Stimulated activated CD4-positive, alpha-beta T cell treated with anti-CD3 and anti-CD28 coated beads, Interleukin-4, amount 100 ng/mL, for 4 hours (primary cell): Measurements from ENCODE around the gene IRF8.
A peak's percentile ranks its signal among the peaks of the same experiment; 100 is the strongest.
"Not testable (repeated sequence)": the region's sequence is repeated elsewhere in the genome, so short reads cannot be mapped to it uniquely, and the experiment has no call there.

Experiments used
- DNase-seq, 2 experiments: peaks; one replicate each; pipeline ENCODE4 v3.0.0-alpha.2; 2020

Gene IRF8

DNA sequence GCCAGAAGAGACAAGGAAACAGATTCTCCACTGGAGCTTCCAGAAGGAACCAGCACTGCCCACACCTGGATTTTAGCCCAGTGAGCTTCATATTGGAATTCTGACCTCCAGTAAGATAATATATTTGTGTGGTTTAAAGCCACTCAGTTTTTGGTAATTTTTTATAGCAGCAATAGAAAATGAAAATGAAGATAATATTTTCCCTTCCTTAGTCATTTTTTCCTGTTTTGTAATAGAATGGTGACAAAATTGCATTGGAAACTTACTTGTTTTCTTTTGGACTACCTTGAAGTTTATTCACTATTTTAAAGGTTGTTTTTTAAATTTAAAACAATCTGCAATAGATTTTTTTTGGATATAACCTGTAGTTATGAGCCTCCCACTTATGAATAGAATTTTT is 29.8 kb upstream of the IRF8 start:
- no peak for DNase-seq

- no peak for DNase-seq
Measured at GRCh38 chr16:85869785-85870558, 29.0 kb upstream of the IRF8 start.

DNA sequence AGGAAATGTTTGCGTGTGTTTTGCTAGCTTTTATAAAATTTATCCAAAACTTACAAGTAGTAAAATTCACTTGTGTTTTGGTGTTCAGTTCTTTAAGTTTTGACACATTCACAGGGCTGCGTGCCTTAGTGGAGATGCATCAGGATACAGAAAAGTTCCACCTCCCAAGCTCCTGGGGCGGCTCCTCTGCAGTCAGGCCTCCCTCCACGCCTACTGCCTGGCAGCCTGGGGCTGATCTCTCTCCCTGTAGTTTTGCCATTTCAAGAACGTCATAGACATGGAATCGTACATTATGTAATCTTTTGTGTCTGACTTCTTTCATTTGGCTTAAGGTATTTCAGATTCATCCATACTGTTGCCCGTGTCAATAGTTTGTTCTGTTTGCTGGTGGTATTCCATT is 27.2 kb upstream of the IRF8 start:
- no peak for DNase-seq

DNA sequence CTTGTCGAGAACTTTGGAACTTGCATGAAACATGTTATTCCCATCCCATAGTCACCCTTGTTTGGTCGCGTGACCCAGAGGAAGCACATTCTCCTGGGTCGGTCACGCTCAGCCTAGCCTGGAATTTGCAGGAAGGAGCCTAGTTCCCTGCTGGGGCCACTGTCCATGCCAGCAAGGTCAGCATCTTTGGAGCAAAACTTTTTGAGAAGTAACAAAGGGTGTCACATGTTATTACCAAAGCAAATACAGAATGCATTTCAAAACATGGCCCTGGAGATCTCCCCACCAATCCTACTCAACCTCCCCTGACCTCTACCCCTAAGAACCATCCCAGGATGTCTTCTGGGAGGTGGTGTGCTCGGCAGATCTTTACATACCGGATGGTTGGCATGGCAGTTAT is 26.2 kb upstream of the IRF8 start:
- DNase-seq, result no peak

- no peak for DNase-seq
Measured at GRCh38 chr16:85873153-85873552, 25.8 kb upstream of the IRF8 start.

- not testable (repeated sequence) for DNase-seq
Measured at GRCh38 chr16:85874031-85874430, 24.9 kb upstream of the IRF8 start.

DNA sequence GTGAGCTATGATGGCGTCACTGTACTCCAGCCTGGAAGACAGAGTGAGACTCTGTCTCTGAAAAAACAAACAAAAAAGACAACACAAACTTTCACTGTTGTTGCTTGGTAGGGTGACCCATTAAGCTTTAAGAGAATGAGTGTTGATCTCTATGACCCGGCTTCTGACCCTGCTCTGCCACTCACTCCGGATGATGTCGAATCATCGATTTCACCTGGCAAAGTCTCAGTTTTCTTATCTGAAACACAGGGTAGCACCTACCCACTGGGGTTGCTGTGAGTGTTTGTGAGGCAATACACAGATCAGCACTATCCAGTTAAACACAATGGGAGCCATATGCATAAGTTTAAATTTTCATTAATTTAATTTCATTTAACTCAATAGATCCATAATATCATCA is 20.6 kb upstream of the IRF8 start:
- no peak for DNase-seq

DNA sequence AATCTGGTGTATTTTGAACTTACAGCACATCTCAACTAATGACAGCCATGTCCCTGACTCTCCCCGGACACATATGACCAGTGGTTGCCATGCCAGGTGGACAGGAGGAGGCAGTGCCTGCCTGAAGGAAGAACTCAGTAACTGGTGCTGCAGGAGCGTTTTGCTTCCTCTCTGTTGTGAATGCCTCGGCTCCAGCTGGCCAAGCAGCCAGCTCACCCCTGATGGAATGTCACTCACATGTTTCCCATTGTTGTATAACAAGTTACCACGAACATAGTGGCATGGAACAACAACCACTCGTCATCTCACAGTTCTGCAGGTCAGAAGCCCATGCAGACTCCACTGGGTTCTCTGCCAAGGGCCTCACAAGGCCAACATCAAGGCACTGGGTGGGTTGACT is 20.1 kb upstream of the IRF8 start:
- no peak for DNase-seq

- DNase-seq, result no peak
Measured at GRCh38 chr16:85879549-85879948, 19.4 kb upstream of the IRF8 start.

GRCh38 chr16:85879975-85880831 is 18.8 kb upstream of the IRF8 start:
- no peak for DNase-seq

DNA sequence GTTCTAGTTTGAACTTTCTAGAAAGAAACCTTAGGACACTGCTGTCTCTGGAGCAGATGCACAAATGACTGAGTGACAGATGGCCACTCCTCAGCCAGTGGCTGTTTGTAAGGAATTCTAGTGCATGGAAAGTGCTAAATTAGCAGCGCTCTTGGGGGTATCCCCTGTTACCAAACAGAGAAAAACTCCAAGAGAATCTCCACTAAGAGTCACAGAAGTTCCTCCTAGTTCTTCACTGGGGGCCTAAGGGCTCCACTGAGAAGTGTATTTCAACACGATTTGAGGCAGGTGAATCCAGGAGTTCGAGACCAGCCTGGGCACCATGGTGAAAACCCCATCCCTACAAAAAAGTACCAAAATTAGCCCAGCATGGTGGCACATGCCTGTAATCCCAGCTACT is 18.1 kb upstream of the IRF8 start:
- DNase-seq, result no peak

- no peak for DNase-seq
Measured at GRCh38 chr16:85881436-85881835, 17.5 kb upstream of the IRF8 start.

DNA sequence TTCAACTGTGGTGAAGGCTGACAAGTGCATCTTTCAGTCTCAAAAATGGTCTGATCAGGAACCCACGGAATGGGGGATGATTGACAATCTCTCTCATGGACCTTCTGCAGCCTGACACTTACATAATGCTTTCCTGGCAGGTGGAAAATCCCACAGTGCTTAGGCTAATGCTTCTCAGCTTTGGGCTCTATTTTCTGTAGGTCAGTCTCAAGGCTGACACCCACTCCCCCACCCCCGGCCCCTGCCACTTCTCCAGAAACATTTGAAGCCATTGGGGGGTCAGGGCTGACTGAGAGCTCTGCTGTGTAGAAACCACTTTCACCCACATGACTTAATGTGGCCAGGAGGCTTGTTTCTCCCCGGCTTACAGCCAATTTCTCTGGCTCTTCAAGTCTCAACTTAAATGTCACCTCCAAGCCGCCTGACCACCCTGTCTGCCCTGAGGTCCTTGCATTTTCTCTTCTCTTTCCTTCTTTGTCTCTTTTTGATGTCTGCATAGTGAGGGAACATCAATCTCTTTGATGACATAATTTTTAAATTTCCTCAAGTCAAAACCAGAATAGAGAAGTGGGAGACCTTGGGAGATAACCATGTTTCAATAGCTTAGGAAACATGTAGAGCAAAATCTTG is 16.7 kb upstream of the IRF8 start:
- no peak for DNase-seq

DNA sequence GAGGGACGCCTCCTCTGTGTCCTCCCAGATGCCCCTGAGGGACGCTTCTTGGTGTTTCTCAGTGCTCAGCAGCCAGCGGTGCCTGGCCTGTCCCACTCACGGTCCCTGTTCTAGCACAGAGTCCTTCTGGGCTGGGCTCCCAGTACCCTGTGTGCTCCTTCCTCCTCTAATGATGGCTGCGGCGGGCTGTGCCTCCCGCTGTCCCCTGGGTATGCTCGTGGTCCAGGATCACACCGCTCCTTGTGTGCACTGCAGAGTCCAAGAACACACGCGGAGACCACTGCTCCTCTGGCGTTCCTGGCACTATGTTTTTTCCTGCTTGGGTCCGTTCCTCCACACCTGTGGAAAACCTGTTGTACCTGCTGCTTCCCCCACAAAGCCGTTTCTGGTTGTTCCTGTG is 15.1 kb upstream of the IRF8 start:
- no peak for DNase-seq

DNA sequence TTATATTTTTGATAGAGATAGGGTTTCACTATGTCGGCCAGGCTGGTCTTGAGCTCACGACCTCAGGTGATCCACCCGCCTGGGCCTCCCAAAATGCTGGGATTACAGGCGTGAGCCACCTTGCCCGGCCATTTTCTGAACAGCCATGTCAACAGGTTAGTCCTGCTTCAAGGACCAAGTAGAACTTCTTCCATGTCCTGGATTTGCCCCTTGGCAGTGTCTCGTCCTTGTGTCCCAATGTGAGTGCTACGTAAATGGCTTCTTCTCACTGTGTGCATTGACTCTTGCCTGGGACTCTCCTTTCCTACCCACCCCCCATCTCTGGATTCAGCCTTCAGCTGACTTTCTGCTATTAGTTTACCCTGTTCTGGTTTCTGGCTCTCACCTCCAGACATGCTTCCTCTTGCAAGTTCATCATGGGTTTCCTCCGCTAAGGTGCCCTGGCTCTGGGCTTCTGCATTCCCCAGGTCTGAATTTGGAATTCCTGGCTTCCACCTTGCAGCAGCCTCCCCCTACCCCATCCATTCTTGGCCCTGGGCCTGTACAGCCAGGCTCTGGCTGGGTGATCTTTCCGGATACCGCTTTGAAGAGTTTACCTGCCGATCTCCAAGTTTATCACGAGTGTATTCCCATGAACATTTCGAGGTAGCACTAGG is 14.0 kb upstream of the IRF8 start:
- no peak for DNase-seq

GRCh38 chr16:85885537-85885936 is 13.4 kb upstream of the IRF8 start:
- DNase-seq, result no peak

GRCh38 chr16:85888405-85889331 is 10.3 kb upstream of the IRF8 start:
- peak in 1 of 2 experiments; percentile 47 for DNase-seq

- DNase-seq, result no peak
Measured at GRCh38 chr16:85891033-85891775, 7.8 kb upstream of the IRF8 start.

GRCh38 chr16:85891776-85892166 is 7.2 kb upstream of the IRF8 start:
- no peak for DNase-seq

GRCh38 chr16:85892760-85893159 is 6.2 kb upstream of the IRF8 start:
- no peak for DNase-seq

DNA sequence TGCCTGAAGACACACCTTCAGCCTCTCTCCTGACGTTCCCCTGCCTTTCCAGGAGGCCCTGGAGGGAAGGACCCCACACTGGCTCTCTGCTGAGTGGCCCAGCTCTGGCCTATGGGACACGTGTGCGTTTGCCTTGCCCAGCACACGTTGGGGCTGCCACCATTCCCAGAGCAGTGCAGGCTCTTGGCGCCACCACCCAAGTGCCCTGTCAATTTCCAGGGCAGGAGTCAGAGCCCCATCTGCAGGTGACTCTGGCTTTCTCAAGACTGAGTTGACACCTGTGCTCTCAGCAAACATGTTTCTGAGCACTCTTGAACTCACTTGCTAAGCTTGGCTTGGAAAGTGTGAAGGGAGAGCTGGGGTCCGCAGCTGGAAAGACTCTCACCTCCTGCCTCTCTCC is 4.7 kb upstream of the IRF8 start:
- no peak for DNase-seq
